NCI-H2029 treated with DMSO at 0.1 percent for 48 hours (cell line): ENCODE measurements around the gene MRPL54.

Source experiments
- DNase-seq: peaks from one replicate; lab custom pipeline; 2025; lab: John Stamatoyannopoulos, UW

MRPL54 gene

DNA sequence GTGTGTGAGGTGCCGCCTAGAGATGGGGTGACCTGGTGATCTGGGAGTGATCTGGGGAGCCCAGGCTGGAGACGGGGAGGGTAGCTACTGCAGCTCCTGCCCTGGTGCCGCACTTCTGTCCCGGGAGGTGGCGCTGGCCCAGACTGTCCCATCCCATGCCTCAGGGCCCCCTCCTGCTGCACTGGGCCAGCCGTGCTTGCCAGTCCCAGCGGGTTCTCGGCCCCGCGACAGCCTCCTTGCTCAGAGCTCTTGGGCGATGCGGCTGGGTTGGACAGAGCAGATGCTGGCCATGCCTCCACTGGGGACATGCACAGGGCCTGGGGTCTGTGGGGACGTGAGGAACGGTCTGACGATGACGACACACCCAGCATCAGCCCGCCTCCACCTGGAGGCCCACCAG, 7.0 kb downstream of the MRPL54 start:
- DNase-seq: no peak

DNA sequence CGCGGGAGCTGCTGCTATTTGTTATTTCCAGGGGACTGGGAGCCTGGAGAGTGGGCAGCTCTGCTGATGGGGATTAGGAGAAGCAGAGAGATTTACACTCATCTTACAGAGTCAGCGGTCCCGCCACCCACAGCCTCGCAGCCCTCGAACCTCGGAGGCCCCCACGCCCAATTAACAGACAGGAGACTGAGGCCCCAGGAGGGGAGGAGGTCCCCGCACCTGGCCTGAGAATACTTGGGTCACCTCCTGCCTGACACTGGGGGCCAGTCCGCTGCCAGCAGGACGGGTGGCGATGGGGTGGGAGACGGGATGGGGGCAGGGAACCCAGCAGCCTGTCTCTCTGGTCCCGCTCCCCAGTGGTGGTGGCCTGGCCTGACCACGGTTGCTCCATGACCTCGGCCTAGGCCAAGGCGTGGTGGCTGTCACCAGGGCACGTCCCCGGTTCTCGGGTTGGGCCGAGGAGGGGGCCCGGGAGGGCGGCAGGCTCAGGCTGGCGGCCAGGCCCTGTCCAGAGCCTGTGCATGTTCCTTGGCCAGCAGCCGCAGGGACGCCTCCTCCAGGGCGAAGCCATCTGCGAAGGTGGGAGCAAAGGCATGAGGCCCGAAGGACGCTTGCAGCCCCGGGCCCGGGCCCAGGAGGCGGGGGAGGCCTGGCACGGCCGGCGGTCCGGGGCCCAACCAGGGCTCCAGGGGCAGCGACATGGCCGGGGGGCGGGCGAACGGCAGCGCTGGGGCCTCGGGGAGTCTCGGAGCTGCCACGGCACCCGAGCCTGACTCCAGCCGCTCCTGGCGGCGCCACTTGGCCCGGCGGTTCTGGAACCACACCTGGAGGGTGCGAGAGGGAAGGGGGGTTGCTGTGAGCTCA, 7.9 kb downstream of the MRPL54 start:
- DNase-seq: no peak

DNA sequence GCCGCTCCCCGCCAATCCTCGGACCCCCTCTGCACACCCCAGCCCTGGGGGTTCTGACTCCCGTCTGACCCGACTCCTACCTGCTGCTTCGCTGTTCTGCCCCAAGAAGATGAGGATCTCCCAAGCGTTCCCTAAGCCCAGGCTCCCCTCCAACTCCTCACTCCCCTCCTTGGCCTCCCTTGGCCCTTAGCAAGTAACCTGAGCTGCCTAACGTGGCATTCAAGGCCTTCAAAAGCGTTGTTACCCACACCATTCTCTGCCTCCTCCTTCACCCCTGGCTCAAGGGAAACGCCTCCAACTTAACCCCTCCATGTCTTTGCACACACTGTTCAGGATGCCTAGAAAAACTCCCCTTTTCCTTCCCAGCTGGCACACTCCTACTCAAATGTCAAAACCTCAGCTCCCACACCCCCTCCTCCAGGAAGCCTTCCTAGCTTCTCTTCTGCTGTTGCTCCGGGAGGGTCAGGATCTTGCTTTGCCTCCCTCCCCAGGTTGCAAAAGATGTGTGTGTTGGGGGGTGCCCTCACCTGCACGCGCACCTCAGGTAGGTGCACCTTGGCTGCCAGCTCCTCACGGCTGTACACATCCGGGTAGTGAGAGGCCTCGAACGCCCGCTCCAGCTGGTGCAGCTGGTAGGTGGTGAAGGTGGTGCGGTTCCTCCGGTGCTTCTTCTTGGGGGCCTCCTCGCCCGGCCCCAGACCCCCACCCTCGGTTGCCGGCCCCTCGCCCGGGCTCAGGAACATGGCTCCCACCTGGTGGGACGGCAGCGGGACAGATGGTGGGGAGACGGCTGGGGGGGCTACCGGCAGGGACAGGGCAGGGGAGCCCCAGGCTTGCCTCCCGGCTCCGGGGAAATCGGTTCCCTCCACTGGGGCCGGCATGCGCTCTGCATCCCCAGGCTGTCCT, 8.8 kb downstream of the MRPL54 start:
- no peak for DNase-seq

DNA sequence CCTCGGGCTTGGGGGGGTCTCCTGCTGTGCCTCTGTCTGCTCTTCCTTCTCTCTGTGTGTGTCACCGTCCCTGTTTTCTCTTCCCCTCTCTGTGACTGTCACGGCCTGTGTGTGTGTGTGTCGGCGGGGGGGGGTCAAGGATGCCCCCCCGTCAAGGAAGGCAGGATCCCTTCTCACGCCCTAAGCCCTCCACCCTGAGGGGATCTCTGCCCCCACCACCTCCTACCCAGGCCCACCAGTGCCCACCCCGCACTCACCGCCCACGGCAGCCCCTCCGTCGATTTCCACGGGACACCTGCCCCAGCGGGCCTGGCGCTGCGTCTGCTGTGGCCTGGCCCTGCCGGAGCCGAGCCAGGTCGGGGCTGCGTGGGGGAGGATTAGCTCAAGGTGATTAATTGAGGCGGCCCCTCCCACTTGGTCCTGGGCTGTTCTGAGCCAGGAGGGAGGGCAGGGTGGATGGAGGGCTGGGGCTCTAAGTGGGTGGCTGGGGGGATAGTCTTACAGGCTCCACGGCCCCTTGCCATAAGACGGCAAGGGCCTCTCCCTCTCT, 9.5 kb downstream of the MRPL54 start, which contains the start of gene RAX2:
Gene RAX2, minus strand, starts transcription at position 323 of the 550 bp plus-strand sequence. CDS start 486 bp downstream, outside the sequence.
- DNase-seq: no peak

DNA sequence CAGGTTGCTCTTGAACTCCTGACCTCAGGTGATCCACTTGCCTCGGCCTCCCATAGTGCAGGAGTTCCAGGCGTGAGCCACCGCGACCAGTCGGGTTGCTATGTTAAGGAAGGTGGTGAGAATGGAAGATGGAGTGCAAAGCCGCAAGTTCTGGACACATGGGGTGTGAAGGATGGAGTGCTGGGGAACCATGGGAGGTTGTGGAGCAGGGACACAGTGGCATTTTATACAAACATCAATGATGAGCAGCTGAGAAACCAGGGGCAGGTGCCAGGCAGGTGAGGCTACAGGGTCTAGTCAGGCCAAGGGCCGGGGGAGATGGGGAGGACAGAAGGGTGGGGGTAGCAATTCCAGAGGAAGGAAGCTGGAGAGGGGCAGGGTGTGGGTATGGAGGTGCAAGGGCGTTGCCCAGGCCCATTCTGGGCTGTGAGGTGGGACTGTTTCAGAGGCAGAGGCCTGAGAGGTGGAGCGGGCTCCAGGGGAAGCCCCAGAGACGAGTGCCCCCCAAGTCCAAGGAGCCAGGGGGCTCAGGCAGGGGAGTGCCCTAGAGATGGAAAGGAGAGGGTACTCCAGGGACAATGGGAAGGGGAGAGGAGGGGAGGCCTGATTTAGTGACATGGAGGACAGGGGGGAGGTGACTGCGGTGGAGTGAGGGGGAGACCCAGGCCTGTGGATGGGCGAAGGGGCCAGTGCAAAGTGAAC, 11.5 kb downstream of the MRPL54 start:
- no peak for DNase-seq

DNA sequence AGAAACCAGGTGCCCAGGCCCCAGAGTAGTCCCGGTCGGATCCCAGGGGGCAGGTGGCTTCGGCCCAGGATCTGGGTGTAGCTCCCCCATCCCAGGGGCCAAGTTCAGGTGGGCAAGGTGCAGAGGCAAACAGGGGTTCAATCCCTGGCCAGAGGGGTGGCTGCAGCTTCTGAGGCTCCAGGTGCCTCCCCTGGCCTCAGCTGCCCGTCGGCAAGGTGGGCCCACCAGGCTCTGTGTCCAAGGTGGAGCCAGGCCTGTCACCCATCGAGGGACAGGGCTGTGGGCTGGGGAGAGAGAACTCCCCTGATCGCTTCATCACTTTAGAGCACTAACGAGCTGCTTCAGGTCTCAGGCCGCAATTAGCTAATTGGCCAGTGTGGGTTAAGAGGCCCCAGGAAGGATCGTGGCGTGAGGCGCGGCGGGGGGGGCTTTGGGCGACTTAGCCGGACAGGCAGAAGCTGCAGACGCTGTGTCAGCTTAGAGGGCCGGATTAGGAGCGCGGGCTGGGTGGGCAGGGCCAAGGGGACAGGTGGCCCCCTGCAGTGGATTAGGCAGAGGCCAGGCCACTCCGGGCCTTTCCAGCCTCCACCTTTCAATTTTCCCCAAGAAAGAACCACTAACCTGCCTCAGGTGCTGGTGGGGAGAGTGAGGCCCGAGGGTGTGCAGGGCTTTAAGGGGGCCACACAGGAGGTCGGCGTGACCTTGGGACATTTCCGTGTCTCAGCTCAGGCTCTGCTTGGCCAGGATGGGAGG, 12.3 kb downstream of the MRPL54 start:
- no peak for DNase-seq

DNA sequence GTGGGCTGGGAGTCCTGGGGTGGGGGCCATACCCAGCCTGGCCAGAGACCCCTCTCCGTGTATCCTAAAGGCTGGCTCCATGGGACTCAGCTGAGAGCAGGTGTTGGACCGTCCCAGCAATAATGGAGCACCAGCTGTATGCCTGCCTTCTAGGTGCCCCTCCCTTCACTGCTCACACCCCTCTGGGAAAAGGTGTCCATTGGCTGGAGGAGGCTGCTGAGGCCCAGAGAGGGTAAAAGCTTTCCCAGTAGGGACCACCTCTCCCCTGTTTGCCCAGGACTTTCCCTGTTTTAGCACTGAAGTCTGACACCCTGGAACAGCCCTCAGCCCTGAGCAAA, 12.9 kb downstream of the MRPL54 start:
- DNase-seq: no peak

DNA sequence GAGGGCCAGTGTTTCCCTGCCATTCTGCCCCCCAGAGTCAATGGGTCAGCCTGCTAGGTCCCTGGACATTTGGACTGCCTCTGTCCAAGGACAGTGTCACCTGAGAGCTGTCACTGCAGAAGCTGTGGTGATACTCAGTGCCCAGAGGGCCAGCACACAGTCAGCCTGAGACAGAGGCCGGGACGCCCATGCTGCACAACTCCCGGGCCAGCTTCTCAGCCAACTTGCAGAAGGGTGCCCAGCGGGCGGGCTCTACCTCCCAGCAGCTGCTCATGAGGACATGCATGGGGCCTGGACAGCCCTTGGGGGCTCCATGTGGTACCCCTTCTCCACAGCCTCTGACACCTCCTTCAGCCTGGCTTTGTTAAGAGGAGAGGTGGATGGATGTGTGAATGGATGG, 13.3 kb downstream of the MRPL54 start:
- no peak for DNase-seq

DNA sequence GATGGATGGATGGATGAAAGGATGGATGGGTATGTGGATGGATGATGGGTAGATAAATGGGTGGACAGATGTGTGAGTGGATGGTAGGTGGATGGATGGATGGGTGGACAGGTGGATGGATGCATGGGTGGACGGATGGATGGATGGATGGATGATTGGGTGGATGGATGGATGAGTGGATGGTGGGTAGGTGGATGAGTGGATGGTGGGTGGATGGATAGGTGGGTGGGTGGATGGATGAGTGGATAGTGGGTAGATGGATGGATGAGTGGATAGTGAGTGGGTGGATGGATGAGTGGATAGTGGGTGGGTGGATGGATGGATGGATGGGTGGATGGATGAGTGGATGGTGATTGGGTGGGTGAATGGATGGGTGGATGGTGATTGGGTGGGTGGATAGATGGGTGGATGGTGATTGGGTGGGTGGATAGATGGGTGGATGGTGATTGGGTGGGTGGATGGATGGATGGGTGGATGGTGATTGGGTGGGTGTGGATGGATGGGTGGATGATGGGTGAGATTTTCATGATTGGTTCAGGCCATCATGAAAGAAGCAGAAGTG, 14.1 kb downstream of the MRPL54 start:
- no peak for DNase-seq

DNA sequence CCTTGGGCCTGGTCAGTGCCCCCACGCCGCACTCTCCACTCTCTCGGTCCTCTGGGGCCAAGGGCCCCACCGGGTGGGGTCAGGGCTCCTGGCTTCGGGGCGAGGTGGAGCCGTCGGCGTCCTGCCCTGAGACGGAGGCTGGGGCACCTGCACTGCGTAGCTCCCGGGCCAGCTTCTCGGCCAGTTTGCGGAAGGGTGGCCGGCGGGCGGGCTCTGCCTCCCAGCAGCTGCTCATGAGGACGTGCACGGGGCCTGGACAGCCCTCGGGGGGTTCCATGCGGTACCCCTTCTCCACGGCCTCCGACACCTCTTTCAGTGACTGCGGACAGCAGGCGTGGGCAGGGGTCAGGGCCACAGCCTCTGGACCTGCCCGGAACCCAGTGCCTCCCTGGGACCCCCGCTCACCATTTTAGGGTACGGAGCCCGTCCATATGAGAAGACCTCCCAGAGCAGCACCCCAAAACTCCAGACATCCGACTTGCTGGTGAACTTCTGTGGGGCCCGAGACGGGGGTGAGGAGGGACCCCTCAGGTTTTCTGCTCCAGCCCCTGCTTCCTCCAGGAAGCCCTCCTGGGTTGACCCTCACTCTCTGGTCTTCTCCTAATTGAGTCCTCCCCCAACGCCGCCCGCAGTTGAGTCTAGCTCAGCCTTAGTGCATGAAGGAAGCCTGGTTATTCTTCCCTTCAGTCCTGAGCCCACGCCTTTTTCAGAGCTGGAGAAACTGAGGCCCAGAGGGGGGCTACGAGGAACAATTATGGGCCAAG, 15.8 kb downstream of the MRPL54 start:
- DNase-seq: no peak

DNA sequence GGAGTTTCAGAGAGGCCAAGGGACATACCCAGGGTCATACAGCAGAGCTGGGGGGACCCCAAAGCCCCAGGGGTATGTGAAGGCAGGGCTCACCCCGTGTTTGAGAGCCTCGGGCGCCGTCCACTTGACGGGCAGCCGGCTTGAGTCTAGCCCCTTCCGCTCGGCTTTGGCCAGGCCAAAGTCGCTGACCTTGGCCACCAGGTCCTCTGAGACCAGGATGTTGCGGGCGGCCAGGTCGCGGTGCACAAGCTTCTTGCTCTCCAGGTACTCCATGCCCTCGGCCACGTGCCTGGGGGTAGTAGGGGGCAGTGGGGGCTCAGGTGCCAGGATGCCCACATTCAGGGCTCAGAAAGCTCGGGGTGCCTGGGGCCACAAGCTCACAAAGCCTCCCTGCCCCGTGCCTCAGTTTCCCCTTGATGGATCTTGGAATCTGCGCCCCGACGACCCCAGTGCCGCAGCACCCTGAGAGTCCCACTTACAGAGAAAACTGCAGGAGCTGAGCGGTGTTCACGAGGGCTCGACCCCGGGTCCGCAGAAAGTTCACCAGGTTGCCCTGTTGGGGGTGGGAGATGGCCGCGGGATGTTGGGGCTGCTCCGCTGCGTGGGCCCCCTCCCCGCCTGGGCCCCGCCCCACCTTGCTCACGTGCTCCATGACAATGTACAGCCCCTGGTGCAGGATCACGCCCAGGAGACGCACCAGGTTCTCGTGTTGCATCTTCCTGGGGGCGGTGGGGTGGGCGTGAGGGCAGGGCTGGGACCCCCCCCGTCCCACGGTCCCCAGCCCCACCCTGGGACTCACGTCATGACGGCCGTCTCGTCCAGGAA, 16.6 kb downstream of the MRPL54 start:
- DNase-seq: no peak

DNA sequence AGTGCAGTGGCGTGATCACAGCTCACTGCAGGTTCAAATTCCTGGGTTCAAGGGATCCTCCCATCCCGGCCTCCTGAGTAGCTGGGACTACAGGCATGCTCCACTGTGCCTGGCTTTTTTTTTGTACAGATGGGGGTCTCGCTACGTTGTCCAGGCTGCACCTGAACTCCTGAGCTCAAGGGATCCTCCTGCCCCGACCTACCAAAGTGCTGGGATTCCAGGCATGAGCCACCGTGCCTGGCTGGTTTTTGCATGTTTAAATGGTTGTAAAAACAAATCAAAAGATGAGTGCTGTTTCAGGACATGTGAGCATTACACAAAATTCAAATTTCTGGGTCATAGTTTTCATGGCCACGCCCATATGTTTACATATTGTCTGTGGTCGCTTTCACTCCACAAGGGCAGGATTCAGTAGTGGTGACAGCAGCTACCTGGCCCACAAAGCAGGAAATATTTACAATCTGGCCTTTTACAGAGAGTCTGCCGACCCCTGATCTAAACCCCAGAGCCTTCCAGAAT, 18.4 kb downstream of the MRPL54 start:
- DNase-seq: no peak

DNA sequence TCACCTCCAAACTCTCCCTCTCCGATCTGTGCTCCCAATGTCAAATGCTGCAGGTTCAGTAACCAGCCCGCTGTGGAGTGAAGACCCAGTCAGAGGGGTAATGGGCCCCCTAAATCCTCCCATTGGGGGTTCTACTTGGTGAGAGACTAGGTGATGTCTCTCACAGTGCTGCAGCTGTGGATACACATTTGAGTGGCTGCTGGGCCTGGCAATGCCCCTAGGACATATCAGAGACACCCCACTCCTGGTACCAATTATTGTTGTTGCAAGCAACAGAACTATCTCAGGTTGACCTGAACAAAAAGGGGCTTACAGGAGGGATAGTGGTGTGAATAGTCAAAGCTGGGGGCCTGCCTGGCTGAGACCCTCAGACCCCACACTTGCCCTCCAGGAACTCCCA, 19.1 kb downstream of the MRPL54 start:
- DNase-seq: no peak

DNA sequence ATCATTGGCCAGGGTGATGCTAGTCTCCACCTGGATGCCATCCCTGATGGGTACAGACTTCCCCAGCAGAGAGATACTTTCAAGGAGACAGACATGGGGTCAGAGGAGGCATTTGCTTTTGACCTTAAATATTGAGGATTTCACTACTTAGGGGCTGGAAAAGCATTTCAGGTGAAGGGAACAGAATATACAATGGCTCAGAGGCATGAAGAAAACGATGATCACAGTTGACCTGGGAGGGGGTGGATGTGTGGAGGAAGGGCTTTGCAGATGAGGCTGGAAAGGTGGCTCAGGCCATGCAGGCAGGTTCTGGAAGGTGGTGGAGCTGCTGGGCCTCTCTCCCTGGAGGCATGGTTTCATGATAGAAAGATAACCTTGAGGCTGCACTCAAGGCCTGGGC, 19.8 kb downstream of the MRPL54 start:
- DNase-seq: no peak

DNA sequence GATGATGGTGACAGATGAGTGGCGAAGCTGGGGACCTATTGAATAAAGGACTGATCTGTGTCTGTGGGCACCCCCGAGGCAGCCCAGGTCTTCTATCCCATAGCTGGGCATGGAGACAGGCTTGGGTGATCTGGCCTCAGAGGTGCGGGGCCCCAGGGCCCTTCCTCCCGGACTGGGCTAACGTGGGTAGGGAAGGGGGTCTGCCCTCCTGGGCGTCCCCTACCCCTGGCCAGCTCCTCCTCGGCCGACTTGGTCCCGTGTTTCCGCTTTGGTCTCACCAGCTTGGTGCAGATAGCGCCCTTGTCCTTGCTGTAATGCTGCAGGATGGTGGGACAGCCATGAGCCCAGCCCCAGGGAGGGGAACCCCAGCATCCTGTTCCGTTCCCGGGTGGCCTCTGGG, 20.4 kb downstream of the MRPL54 start:
- no peak for DNase-seq

DNA sequence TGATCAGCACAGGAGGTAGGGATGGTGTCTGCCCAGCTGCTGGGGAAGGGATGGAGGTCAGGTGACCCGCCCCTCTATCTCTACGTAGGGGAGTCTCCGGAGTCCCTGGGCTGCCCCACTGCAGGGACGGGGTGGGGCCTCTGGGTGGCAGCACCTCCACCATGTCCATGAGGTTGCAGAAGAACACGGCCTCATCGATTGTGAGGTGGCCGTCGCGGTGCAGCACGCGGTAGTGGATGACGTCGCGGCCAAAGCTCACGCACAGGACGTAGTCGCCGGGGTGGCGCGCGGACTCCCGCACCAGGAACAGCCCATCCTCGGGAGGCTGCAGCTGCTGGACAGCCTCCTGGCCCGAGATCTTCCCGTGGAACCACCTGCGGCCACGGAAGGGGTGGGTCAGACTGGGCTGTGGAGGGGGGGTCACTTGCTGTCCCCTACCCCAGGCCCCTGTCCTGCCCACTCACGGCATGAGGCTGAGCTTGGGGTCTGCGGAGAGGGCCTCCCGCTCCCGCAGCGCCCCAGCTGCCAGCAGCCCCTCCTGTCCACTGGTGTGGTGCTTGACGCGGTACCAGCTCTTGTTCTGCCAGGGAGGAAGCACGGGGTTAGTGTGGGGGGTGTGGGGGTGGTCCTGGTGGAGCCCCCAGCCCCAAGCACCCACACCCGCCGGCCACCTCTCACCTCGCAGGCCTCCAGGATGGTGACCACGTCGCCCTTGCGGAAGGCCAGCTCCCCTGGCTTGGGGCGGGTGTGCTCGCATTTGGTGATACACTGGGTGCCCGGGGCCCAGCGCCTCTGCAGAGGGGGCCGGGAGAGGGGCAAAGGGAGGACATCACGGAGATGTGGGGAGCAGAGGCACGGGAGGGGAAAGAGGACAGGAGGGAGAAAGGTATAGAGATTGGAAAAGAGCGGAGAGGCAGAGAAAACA, 21.4 kb downstream of the MRPL54 start:
- no peak for DNase-seq

DNA sequence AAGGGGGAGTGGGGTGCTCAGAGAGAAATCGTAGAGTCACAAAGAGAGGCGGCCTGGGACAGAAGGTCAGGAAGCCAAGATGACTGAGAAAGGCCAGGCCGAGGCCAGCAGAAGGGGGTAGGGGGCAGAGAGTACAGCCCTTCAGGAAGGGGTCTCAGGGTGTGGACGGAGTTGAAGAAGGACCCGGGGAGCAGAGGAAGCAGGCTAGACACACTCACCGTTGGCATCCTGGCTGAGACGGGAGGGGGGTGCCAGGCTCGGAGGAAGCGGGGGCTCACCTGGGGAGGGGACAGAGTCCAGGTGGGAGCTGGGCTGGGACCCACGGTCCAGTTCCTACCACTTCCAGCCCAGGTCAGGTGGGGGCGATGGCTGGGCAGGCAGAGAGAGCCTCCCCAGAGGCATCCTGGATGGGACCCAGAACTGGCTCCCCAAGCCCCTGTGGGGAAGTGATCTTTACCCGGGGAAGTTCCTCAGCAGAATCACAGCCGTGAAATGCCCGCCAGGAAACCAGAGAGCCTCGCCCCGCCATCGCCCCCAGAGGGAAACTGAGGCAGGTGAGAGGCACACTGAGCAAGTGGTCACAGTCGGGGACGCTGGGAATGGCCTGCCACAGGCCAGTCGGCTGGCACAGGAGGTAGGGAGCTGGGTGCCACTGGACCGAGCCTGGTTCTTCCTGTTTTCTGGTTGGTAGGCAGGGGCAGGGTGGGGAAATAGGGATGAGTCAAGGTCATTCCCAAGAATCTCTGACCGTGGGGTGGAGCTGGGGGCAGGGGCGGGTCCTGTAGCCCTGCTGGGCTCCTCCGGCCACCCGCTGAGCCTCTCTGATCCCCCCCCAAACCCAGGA, 22.3 kb downstream of the MRPL54 start:
- no peak for DNase-seq
